Ovary (tissue), 3 donors: ENCODE measurements around the gene TRABD2B.

Source experiments
- CTCF ChIP-seq, 3 donors: fragments of 450-650 bp in 2 of 3; fragments of 200-600 bp in 1 of 3; IDR thresholded peaks; one replicate each; pipeline versions ENCODE4 v1.5.1 to v1.8.0; 2016 to 2022; ENCODE audit warnings: antibody characterized with exemption in 3 of 3, mild to moderate bottlenecking in 1 of 3
- EP300 ChIP-seq: sonication (generic); formaldehyde crosslinking; IDR thresholded peaks from one replicate; pipeline ENCODE4 v1.6.1; 2017; ENCODE audit warnings: antibody characterized with exemption
- donor health status: DM: no; HTN: no; CAD: no.

GRCh38 chr1:48005253-48006117, 8.3 kb upstream of the TRABD2B start:
- no peak for TF ChIP-seq EP300
- no peak for TF ChIP-seq CTCF (IDR thresholded peaks at IDR 0.05)
